Measurements from ENCODE around the gene GALNT14. TPM values are rescaled to one million over a fixed set of nuclear protein-coding genes. Genes with fewer than 3 reads are reported as not detected.

The GALNT14 gene
- total RNA-seq, 4 donors from 2014 or later, result 1.00 TPM; not detected in 3

DNA sequence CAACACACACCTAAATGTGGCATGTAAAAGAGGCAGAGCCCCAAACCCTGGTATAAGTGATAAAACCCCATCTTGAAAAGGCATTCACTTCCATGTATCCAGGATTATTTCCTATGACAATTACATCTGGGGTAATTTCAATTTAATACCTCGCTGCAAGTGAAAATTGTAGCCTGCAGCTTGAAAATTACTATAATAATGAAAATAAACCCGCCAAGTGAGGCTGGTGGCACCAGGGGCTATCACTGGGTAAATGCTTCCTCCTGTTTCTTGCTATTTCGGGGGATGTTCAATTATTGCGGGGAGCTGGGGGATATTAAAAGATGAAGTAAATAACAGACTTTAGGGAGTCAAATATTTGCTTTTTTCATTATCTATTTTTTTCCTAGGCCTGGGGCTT lies 171.5 kb downstream of the GALNT14 start:
- Histone ChIP-seq H3K4me1 (no peaks in the 10 kb centered on the region), H3K9me3 (no peaks in the 10 kb centered on the region), H3K27me3 (no peaks in the 10 kb centered on the region), H3K4me3 (no peak overlapping the region), H3K27ac (no peak overlapping the region), H3K36me3 (no peaks in the 10 kb centered on the region)
- intact Hi-C loops (cut with DNase I; ENCODE audit: low total_unique reads) (no loop called here), in situ Hi-C loops (cut with MboI; ENCODE audit: low pct_ligation_motif_present in 1 of 4, low pct_unique_long_range_greater_than_20kb in 1 of 4, low sequenced_read_pairs in 3 of 4) (no loop called here)
- DNase-seq, result no peak
- TF ChIP-seq, protein P1, sequence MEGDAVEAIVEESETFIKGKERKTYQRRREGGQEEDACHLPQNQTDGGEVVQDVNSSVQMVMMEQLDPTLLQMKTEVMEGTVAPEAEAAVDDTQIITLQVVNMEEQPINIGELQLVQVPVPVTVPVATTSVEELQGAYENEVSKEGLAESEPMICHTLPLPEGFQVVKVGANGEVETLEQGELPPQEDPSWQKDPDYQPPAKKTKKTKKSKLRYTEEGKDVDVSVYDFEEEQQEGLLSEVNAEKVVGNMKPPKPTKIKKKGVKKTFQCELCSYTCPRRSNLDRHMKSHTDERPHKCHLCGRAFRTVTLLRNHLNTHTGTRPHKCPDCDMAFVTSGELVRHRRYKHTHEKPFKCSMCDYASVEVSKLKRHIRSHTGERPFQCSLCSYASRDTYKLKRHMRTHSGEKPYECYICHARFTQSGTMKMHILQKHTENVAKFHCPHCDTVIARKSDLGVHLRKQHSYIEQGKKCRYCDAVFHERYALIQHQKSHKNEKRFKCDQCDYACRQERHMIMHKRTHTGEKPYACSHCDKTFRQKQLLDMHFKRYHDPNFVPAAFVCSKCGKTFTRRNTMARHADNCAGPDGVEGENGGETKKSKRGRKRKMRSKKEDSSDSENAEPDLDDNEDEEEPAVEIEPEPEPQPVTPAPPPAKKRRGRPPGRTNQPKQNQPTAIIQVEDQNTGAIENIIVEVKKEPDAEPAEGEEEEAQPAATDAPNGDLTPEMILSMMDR (IDR thresholded peaks at IDR 0.05), result no peak
- TF ChIP-seq POLR2A (IDR thresholded peaks at IDR 0.05) (no peak), EP300 (IDR thresholded peaks at IDR 0.05; ENCODE audit: low read depth) (no peak), POLR2AphosphoS5 (IDR thresholded peaks at IDR 0.05) (no peak)
- WGBS, 2 donors (ENCODE audit: low coverage in 1 of 2), result 90 to 94% methylated on average over 4 of the region's 4 CpGs

DNA sequence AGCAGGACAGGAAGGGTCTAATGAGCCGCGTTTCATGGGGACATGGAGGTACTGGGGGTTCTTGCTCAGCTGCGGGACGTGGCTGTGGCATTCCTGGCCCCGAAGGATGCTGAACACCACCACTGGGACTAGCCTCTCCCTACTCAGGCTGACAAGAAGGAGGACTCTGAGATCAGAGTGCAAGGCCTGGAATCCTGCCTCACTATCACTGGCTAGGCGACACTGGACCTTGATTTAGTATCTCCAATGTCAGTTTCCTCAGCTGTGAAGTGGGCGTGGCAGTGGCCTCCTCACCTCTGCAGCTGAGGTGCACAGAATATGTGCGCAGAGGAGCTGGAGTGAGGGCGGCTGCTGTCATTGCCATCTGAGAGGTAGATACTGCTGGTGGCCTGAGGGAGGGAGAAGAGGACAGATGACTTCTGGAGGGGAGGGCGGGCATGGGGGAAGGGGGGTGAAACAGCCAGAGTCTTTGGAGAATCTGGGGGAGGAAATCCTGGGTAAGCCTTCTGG lies 173.2 kb downstream of the GALNT14 start:
- in situ Hi-C loops (cut with MboI; ENCODE audit: low pct_ligation_motif_present in 1 of 4, low pct_unique_long_range_greater_than_20kb in 1 of 4, low sequenced_read_pairs in 3 of 4) (no loop called here), intact Hi-C loops (cut with DNase I; ENCODE audit: low total_unique reads) (no loop called here)
- Histone ChIP-seq H3K4me3 (no peak overlapping the region), H3K27me3 (peaks cover 3% of the 10 kb centered on the region), H3K27ac (no peak overlapping the region), H3K9me3 (no peaks in the 10 kb centered on the region), H3K4me1 (no peaks in the 10 kb centered on the region), H3K36me3 (no peaks in the 10 kb centered on the region)
- 76% methylated on average over 10 of the region's 10 CpGs; no CpG with 5 or more reads in 1 of the 2 donors for WGBS, 2 donors (ENCODE audit: low coverage in 1 of 2)
- TF ChIP-seq POLR2A (IDR thresholded peaks at IDR 0.05), result no peak
- TF ChIP-seq, protein P1 (IDR thresholded peaks at IDR 0.05), result no peak
- no peak for TF ChIP-seq POLR2AphosphoS5 (IDR thresholded peaks at IDR 0.05)
- no peak for TF ChIP-seq EP300 (IDR thresholded peaks at IDR 0.05; ENCODE audit: low read depth)
- DNase-seq, result no peak

DNA sequence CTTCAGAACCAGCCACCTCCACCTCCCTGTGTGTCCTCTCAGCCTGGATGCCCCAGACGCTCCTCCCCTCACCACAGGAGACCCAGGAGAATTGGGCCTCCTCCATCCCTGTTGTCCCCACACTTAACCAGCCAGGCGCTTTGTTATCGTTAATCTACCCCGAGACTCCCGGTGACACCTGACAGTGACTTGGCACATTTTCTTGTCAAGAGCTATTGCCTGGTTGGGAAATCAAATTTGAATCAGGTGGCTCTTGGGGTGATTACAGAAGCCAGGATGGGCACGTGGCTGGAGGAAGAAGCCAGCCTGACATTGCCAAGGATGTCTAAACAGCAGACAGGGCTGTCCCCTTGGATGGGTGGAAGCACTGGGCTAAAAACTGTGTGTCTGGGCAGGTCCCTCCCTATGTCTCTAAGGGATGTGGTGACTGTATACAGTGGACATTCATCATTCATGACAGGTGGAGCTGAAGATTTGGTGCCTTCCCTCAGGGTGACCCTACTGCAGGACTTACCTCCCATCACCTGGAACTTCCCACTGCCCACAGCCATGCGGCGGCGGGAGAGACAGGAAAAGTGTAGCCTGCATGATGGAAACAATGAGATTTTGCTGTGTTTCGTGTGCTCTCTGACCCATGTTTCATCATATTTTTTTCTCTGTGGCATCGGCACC lies 173.8 kb downstream of the GALNT14 start:
- no peak overlapping the region for H3K4me3 ChIP-seq
- 90% methylated on average over 11 of the region's 11 CpGs; no CpG with 5 or more reads in 1 of the 2 donors for WGBS, 2 donors (ENCODE audit: low coverage in 1 of 2)
- H3K27ac ChIP-seq, result no peak overlapping the region
- DNase-seq, result no peak
- peaks cover 3% of the 10 kb centered on the region for H3K27me3 ChIP-seq
- H3K4me1 ChIP-seq, result no peaks in the 10 kb centered on the region
- intact Hi-C loops (cut with DNase I; ENCODE audit: low total_unique reads) (no loop called here), in situ Hi-C loops (cut with MboI; ENCODE audit: low pct_ligation_motif_present in 1 of 4, low pct_unique_long_range_greater_than_20kb in 1 of 4, low sequenced_read_pairs in 3 of 4) (no loop called here)
- H3K36me3 ChIP-seq, result no peaks in the 10 kb centered on the region
- no peaks in the 10 kb centered on the region for H3K9me3 ChIP-seq
- no peak for TF ChIP-seq EP300 (IDR thresholded peaks at IDR 0.05; ENCODE audit: low read depth)

DNA sequence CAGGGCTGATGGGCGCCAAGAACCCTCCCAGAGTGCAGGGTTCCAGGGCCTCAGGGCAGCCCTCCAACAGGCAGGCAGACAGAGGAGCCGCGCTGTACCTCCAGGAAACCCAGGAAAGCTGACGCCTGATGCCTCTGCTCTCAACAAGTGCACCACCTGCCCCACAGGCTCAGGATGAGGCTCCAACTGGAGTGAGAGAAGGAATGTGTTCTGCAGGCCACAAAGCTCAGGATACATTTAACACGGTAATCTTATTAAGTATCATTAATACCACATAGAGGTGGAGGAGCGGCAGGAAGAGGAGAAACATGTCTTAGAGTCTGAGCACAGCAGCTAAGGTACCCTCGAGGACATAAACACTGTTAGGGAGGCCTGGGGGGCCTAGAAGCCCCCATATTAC lies 175.1 kb downstream of the GALNT14 start:
- intact Hi-C loops (cut with DNase I; ENCODE audit: low total_unique reads) (no loop called here), in situ Hi-C loops (cut with MboI; ENCODE audit: low pct_ligation_motif_present in 1 of 4, low pct_unique_long_range_greater_than_20kb in 1 of 4, low sequenced_read_pairs in 3 of 4) (no loop called here)
- TF ChIP-seq POLR2A (IDR thresholded peaks at IDR 0.05), result no peak
- no peak for TF ChIP-seq EP300 (IDR thresholded peaks at IDR 0.05; ENCODE audit: low read depth)
- TF ChIP-seq, protein P1 (IDR thresholded peaks at IDR 0.05), result no peak
- TF ChIP-seq POLR2AphosphoS5 (IDR thresholded peaks at IDR 0.05), result no peak
- H3K27me3 ChIP-seq, result peaks cover 3% of the 10 kb centered on the region
- H3K36me3 ChIP-seq, result no peaks in the 10 kb centered on the region
- no peak overlapping the region for H3K27ac ChIP-seq
- WGBS, 2 donors (ENCODE audit: low coverage in 1 of 2), result 79 to 86% methylated on average over 2 to 7 of the region's 7 CpGs
- no peak overlapping the region for H3K4me3 ChIP-seq
- DNase-seq, result no peak
- no peaks in the 10 kb centered on the region for H3K9me3 ChIP-seq
- H3K4me1 ChIP-seq, result no peaks in the 10 kb centered on the region

Measured in transverse colon (tissue), 4 donors.